PC-3 (cell line): ENCODE data around the gene LRP2. TPM values are rescaled to one million over a fixed set of nuclear protein-coding genes. Genes with fewer than 3 reads are reported as not detected.
"Not testable (repeated sequence)": the region's sequence is repeated elsewhere in the genome, so short reads cannot be mapped to it uniquely, and the experiment has no call there.

Experiments
- ATAC-seq: fragments of 200-7000 bp; cut with Tn5 transposase; 2 replicates; pipeline ENCODE4 v1.9.1; 2020; ENCODE audit warnings: mild to moderate bottlenecking, moderate library complexity
- BruUV-seq: library from RNA; stranded (reverse); fragments of 400-500 nt; replicated peaks from 2 replicates; lab custom pipeline; 2021; lab: Mats Ljungman, UMichigan
- CTCF ChIA-PET: fragments of 300-600 bp; sonication (Branson Sonifier 250); formaldehyde crosslinking; loops from one replicate; lab custom pipeline; 2022; ENCODE audit warnings: antibody characterized with exemption; lab: Charles Lee
- POLR2A ChIA-PET: fragments of 300-600 bp; sonication (Branson Sonifier 250); formaldehyde crosslinking; loops from one replicate; lab custom pipeline; 2022; ENCODE audit warnings: antibody characterized with exemption; ENCODE audit not compliant: unreplicated experiment; lab: Charles Lee
- DNase-seq: peaks from one replicate; pipeline ENCODE4 v3.0.0-alpha.2; 2015
- H2AFZ ChIP-seq: fragments of 300-600 bp; sonication (generic); 2 replicates; pipeline ENCODE4 v1.6.0; 2016; ENCODE audit warnings: antibody characterized with exemption, low read length
- H3F3A ChIP-seq: fragments of 300-600 bp; sonication (generic); one replicate; pipeline ENCODE4 v1.6.0; 2017; ENCODE audit warnings: antibody characterized with exemption, low read length, control low read depth, mild to moderate bottlenecking; ENCODE audit not compliant: unreplicated experiment
- H3K27ac ChIP-seq: fragments of 300-600 bp; sonication (generic); 2 replicates; pipeline ENCODE4 v1.5.1; 2016; ENCODE audit warnings: mild to moderate bottlenecking, low read length
- H3K27me3 ChIP-seq: fragments of 300-600 bp; sonication (generic); 2 replicates; pipeline ENCODE4 v1.6.1; 2016; ENCODE audit warnings: low read length, mixed read lengths
- H3K36me3 ChIP-seq: fragments of 300-600 bp; sonication (generic); 2 replicates; pipeline ENCODE4 v1.6.1; 2016; ENCODE audit warnings: low read depth, mixed run types, low read length, mixed read lengths
- H3K4me1 ChIP-seq: fragments of 300-600 bp; sonication (generic); 2 replicates; pipeline ENCODE4 v1.5.1; 2016; ENCODE audit warnings: low read length; ENCODE audit not compliant: insufficient read depth
- H3K4me2 ChIP-seq: fragments of 300-600 bp; sonication (generic); 2 replicates; pipeline ENCODE4 v1.6.0; 2016; ENCODE audit warnings: low read length
- H3K4me3 ChIP-seq: fragments of 300-600 bp; sonication (generic); 2 replicates; pipeline ENCODE4 v1.5.1; 2016; ENCODE audit warnings: mild to moderate bottlenecking, low read length, mixed read lengths
- H3K79me2 ChIP-seq: fragments of 300-600 bp; sonication (generic); 2 replicates; pipeline ENCODE4 v1.6.1; 2017; ENCODE audit warnings: low read length, mixed read lengths
- H3K9ac ChIP-seq: fragments of 300-600 bp; sonication (generic); 2 replicates; pipeline ENCODE4 v1.6.0; 2016; ENCODE audit warnings: mild to moderate bottlenecking, low read length
- H3K9me2 ChIP-seq: fragments of 300-600 bp; sonication (generic); replicated peaks from 2 replicates; pipeline ENCODE4 v1.6.1; 2016; ENCODE audit warnings: mixed run types, low read length, mixed read lengths
- H3K9me3 ChIP-seq: fragments of 300-600 bp; sonication (generic); 2 replicates; pipeline ENCODE4 v1.6.1; 2016; ENCODE audit warnings: low read length, mixed read lengths
- H4K20me1 ChIP-seq: fragments of 300-600 bp; sonication (generic); 2 replicates; pipeline ENCODE4 v1.6.1; 2016; ENCODE audit warnings: low read length, mixed read lengths
- EZH2 ChIP-seq: fragments of 300-600 bp; sonication (generic); IDR thresholded peaks from one replicate; pipeline ENCODE4 v1.6.1; 2017; ENCODE audit warnings: antibody characterized with exemption, mild to moderate bottlenecking, low read length; ENCODE audit not compliant: unreplicated experiment
- EZH2phosphoT487 ChIP-seq: fragments of 300-600 bp; sonication (generic); IDR thresholded peaks from 2 replicates; pipeline ENCODE4 v1.6.1; 2018; ENCODE audit warnings: mild to moderate bottlenecking, antibody characterized with exemption, low read length, borderline replicate concordance
- intact Hi-C: fragments of 100-400 bp; cut with micrococcal nuclease; formaldehyde crosslinking; loops from 2 replicates; pipeline ENCODE4 v1.9.0; 2023
- total RNA-seq: library from RNA; depleted of rRNA; stranded (reverse); fragments of >200 nt; gene quantifications from 2 replicates; pipeline ENCODE4 v1.2.3, GENCODE V29; 2014
- TF ChIP-seq, protein P1 (sequence below): fragments of 300-600 bp; sonication (generic); conservative IDR thresholded peaks from 2 replicates; pipeline ENCODE4 v1.5.1; 2017; ENCODE audit warnings: antibody characterized with exemption, low read depth, mild to moderate bottlenecking, low read length

Gene LRP2
- total RNA-seq, 1 experiment from 2014 or later, result not detected

- intact Hi-C loops, H3F3A ChIP-seq: not testable (repeated sequence)
Observed at GRCh38 chr2:169325886-169326285, 36.4 kb downstream of the LRP2 start.

GRCh38 chr2:169324581-169325260 lies 37.6 kb downstream of the LRP2 start:
- no peaks in the 10 kb centered on the region for H4K20me1 ChIP-seq
- H3K27me3 ChIP-seq, result peaks cover 41% of the 10 kb centered on the region
- H3K9me2 ChIP-seq, result no peaks in the 10 kb centered on the region
- H3K36me3 ChIP-seq, result no peaks in the 10 kb centered on the region
- H3K27ac ChIP-seq, result no peak overlapping the region
- H3F3A ChIP-seq, result no peaks in the 10 kb centered on the region
- 0 out of 2 replicates have a peak overlapping the region, but pooled peaks have one; percentile 8 for H3K4me2 ChIP-seq
- no peak overlapping the region for H2AFZ ChIP-seq
- intact Hi-C loops, result no loop called here
- POLR2A ChIA-PET, result no interaction called here
- H3K9me3 ChIP-seq, result no peaks in the 10 kb centered on the region
- ATAC-seq (peak; percentile 67), DNase-seq (peak; percentile 26)
- no peak for TF ChIP-seq EZH2phosphoT487
- TF ChIP-seq, protein P1, sequence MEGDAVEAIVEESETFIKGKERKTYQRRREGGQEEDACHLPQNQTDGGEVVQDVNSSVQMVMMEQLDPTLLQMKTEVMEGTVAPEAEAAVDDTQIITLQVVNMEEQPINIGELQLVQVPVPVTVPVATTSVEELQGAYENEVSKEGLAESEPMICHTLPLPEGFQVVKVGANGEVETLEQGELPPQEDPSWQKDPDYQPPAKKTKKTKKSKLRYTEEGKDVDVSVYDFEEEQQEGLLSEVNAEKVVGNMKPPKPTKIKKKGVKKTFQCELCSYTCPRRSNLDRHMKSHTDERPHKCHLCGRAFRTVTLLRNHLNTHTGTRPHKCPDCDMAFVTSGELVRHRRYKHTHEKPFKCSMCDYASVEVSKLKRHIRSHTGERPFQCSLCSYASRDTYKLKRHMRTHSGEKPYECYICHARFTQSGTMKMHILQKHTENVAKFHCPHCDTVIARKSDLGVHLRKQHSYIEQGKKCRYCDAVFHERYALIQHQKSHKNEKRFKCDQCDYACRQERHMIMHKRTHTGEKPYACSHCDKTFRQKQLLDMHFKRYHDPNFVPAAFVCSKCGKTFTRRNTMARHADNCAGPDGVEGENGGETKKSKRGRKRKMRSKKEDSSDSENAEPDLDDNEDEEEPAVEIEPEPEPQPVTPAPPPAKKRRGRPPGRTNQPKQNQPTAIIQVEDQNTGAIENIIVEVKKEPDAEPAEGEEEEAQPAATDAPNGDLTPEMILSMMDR, result no peak
- TF ChIP-seq EZH2, result no peak
- H3K4me1 ChIP-seq, result no peaks in the 10 kb centered on the region
- BruUV-seq, result no TSS peak
- H3K9ac ChIP-seq, result no peak overlapping the region
- CTCF ChIA-PET, result no interaction called here
- no peaks in the 10 kb centered on the region for H3K79me2 ChIP-seq
- no peak overlapping the region for H3K4me3 ChIP-seq

More at GRCh38 chr2:169325886-169326285, 36.4 kb downstream of the LRP2 start:
- H4K20me1 ChIP-seq, DNase-seq, BruUV-seq, CTCF ChIA-PET, H3K4me3 ChIP-seq, H3K79me2 ChIP-seq, POLR2A ChIA-PET, H3K4me2 ChIP-seq, ATAC-seq, H3K9me3 ChIP-seq, H3K4me1 ChIP-seq, H3K36me3 ChIP-seq, H3K9me2 ChIP-seq, H2AFZ ChIP-seq, H3K27ac ChIP-seq, H3K9ac ChIP-seq: not testable (repeated sequence)
- peaks cover 33% of the 10 kb centered on the region for H3K27me3 ChIP-seq

- no peak overlapping the region for H3K4me2 ChIP-seq
- POLR2A ChIA-PET, result no interaction called here
Observed at GRCh38 chr2:169323841-169324240, 38.5 kb downstream of the LRP2 start.

More at GRCh38 chr2:169323841-169324240, 38.5 kb downstream of the LRP2 start:
- CTCF ChIA-PET, result no interaction called here
- no peaks in the 10 kb centered on the region for H3K9me2 ChIP-seq
- H3F3A ChIP-seq, result no peaks in the 10 kb centered on the region
- H3K4me1 ChIP-seq, result no peaks in the 10 kb centered on the region
- no peak overlapping the region for H3K4me3 ChIP-seq
- H3K79me2 ChIP-seq, result no peaks in the 10 kb centered on the region
- DNase-seq (no peak), ATAC-seq (no peak)
- no peak overlapping the region for H3K9ac ChIP-seq
- TF ChIP-seq EZH2phosphoT487 (no peak), EZH2 (no peak)
- TF ChIP-seq, protein P1, result no peak
- H2AFZ ChIP-seq, result no peak overlapping the region
- H3K27me3 ChIP-seq, result peaks cover 50% of the 10 kb centered on the region
- H3K36me3 ChIP-seq, result no peaks in the 10 kb centered on the region
- no TSS peak for BruUV-seq
- no peaks in the 10 kb centered on the region for H4K20me1 ChIP-seq
- intact Hi-C loops, result no loop called here
- no peaks in the 10 kb centered on the region for H3K9me3 ChIP-seq
- H3K27ac ChIP-seq, result no peak overlapping the region
